ENCODE measurements around the gene ATP10A.

ATP10A gene

GRCh38 chr15:25677719-25678499 is 185.2 kb downstream of the ATP10A start:
- DNase-seq (ENCODE audit: low spot score) = no peak

GRCh38 chr15:25676070-25676469 is 187.1 kb downstream of the ATP10A start:
- DNase-seq (ENCODE audit: low spot score) = no peak

- no peak for DNase-seq (ENCODE audit: low spot score)
Measured at GRCh38 chr15:25675396-25675795, 187.7 kb downstream of the ATP10A start.

GRCh38 chr15:25674913-25675312 is 188.2 kb downstream of the ATP10A start:
- no peak for DNase-seq (ENCODE audit: low spot score)

- no peak for DNase-seq (ENCODE audit: low spot score)
Measured at GRCh38 chr15:25673972-25674371, 189.2 kb downstream of the ATP10A start.

GRCh38 chr15:25673351-25673750 is 189.8 kb downstream of the ATP10A start:
- DNase-seq (ENCODE audit: low spot score) = no peak

- DNase-seq (ENCODE audit: low spot score) = no peak
Measured at GRCh38 chr15:25671132-25671531, 192.0 kb downstream of the ATP10A start.

GRCh38 chr15:25670621-25671020 is 192.5 kb downstream of the ATP10A start:
- no peak for DNase-seq (ENCODE audit: low spot score)

GRCh38 chr15:25670025-25670554 is 193.0 kb downstream of the ATP10A start:
- DNase-seq (ENCODE audit: low spot score) = no peak

- no peak for DNase-seq (ENCODE audit: low spot score)
Measured at GRCh38 chr15:25668901-25669300, 194.2 kb downstream of the ATP10A start.

- DNase-seq (ENCODE audit: low spot score) = no peak
Measured at GRCh38 chr15:25668236-25668795, 194.8 kb downstream of the ATP10A start.

- no peak for DNase-seq (ENCODE audit: low spot score)
Measured at GRCh38 chr15:25667829-25668228, 195.3 kb downstream of the ATP10A start.

- no peak for DNase-seq (ENCODE audit: low spot score)
Measured at GRCh38 chr15:25665913-25666312, 197.2 kb downstream of the ATP10A start.

GRCh38 chr15:25664761-25665160 is 198.4 kb downstream of the ATP10A start:
- no peak for DNase-seq (ENCODE audit: low spot score)

- DNase-seq (ENCODE audit: low spot score) = no peak
Measured at GRCh38 chr15:25663515-25663914, 199.6 kb downstream of the ATP10A start.

GRCh38 chr15:25661898-25662297 is 201.2 kb downstream of the ATP10A start:
- DNase-seq (ENCODE audit: low spot score) = no peak

GRCh38 chr15:25659251-25659650 is 203.9 kb downstream of the ATP10A start:
- no peak for DNase-seq (ENCODE audit: low spot score)

- DNase-seq (ENCODE audit: low spot score) = no peak
Measured at GRCh38 chr15:25658560-25658959, 204.6 kb downstream of the ATP10A start.

GRCh38 chr15:25655207-25655948 is 207.7 kb downstream of the ATP10A start:
- DNase-seq (ENCODE audit: low spot score) = no peak

GRCh38 chr15:25653371-25653770 is 209.8 kb downstream of the ATP10A start:
- DNase-seq (ENCODE audit: low spot score) = no peak

- DNase-seq (ENCODE audit: low spot score) = no peak
Measured at GRCh38 chr15:25652704-25653103, 210.4 kb downstream of the ATP10A start.

- no peak for DNase-seq (ENCODE audit: low spot score)
Measured at GRCh38 chr15:25649390-25649789, 213.7 kb downstream of the ATP10A start.

GRCh38 chr15:25643120-25643519 is 220.0 kb downstream of the ATP10A start:
- no peak for DNase-seq (ENCODE audit: low spot score)
